H9 (cell line): Measurements from ENCODE around the gene FMNL1. TPM values are rescaled to one million over a fixed set of nuclear protein-coding genes. Genes with fewer than 3 reads are reported as not detected.

ENCODE experiments used
- DNase-seq: peaks from one replicate; pipeline ENCODE4 v3.0.0-alpha.2; 2017
- H2AFZ ChIP-seq: one replicate; pipeline ENCODE4 v1.6.1; 2013; ENCODE audit warnings: mild to moderate bottlenecking, low read length, control low read depth, moderate library complexity
- H2AK5ac ChIP-seq: 2 replicates; pipeline ENCODE4 v1.6.1; 2013; ENCODE audit warnings: low read length, control low read depth, mixed read lengths; ENCODE audit not compliant: insufficient read length
- H2BK120ac ChIP-seq: one replicate; pipeline ENCODE4 v1.6.1; 2013; ENCODE audit warnings: low read depth, mild to moderate bottlenecking, low read length, control low read depth, inconsistent platforms; ENCODE audit not compliant: poor library complexity, severe bottlenecking
- H2BK12ac ChIP-seq: 2 replicates; pipeline ENCODE4 v1.6.1; 2013; ENCODE audit warnings: low read length, control low read depth, mixed read lengths, low read depth; ENCODE audit not compliant: insufficient read length
- H2BK15ac ChIP-seq: 2 replicates; pipeline ENCODE4 v1.6.1; 2013; ENCODE audit warnings: low read depth, low read length, control low read depth
- H2BK20ac ChIP-seq: one replicate; pipeline ENCODE4 v1.6.1; 2013; ENCODE audit warnings: low read depth, mild to moderate bottlenecking, low read length, control low read depth, inconsistent platforms; ENCODE audit not compliant: poor library complexity, severe bottlenecking
- H2BK5ac ChIP-seq: 2 replicates; pipeline ENCODE4 v1.6.1; 2013; ENCODE audit warnings: low read length, control low read depth, mixed read lengths; ENCODE audit not compliant: insufficient read length
- H3K14ac ChIP-seq: 2 replicates; pipeline ENCODE4 v1.6.1; 2013; ENCODE audit warnings: low read length, control low read depth; ENCODE audit not compliant: insufficient read depth
- H3K18ac ChIP-seq: 2 replicates; pipeline ENCODE4 v1.6.1; 2013; ENCODE audit warnings: low read depth, mild to moderate bottlenecking, mixed read lengths, low read length, control low read depth; ENCODE audit not compliant: insufficient read length
- H3K23ac ChIP-seq: 2 replicates; pipeline ENCODE4 v1.6.1; 2013; ENCODE audit warnings: low read length, control low read depth, mixed read lengths, low read depth; ENCODE audit not compliant: insufficient read length
- H3K23me2 ChIP-seq: 2 replicates; pipeline ENCODE4 v1.6.1; 2013; ENCODE audit warnings: low read depth, mild to moderate bottlenecking, mixed read lengths, low read length, control low read depth; ENCODE audit not compliant: insufficient read length, poor library complexity, severe bottlenecking
- H3K27ac ChIP-seq: 2 replicates; pipeline ENCODE4 v1.5.1; 2013; ENCODE audit warnings: low read length, control low read depth, mixed read lengths, low read depth; ENCODE audit not compliant: insufficient read length
- H3K27me3 ChIP-seq: 2 replicates; pipeline ENCODE4 v1.6.1; 2013; ENCODE audit warnings: low read length, control low read depth, inconsistent platforms; ENCODE audit not compliant: insufficient read depth
- H3K4ac ChIP-seq: 2 replicates; pipeline ENCODE4 v1.6.1; 2013; ENCODE audit warnings: low read depth, mild to moderate bottlenecking, control low read depth, inconsistent platforms, low read length, moderate library complexity
- H3K4me1 ChIP-seq: 2 replicates; pipeline ENCODE4 v1.6.1; 2013; ENCODE audit warnings: low read length, control low read depth, inconsistent platforms; ENCODE audit not compliant: insufficient read depth
- H3K4me2 ChIP-seq: 2 replicates; pipeline ENCODE4 v1.6.1; 2013; ENCODE audit warnings: low read length, control low read depth, mixed read lengths; ENCODE audit not compliant: insufficient read length, insufficient read depth
- H3K56ac ChIP-seq: 2 replicates; pipeline ENCODE4 v1.6.1; 2013; ENCODE audit warnings: low read depth, mild to moderate bottlenecking, mixed read lengths, low read length, control low read depth; ENCODE audit not compliant: insufficient read length
- H3K79me1 ChIP-seq: 2 replicates; pipeline ENCODE4 v1.6.1; 2013; ENCODE audit warnings: low read depth, mild to moderate bottlenecking, moderate library complexity, low read length, control low read depth, inconsistent platforms; ENCODE audit not compliant: insufficient read depth, poor library complexity, severe bottlenecking
- H3K79me2 ChIP-seq: 2 replicates; pipeline ENCODE4 v1.6.1; 2013; ENCODE audit warnings: low read length, control low read depth, inconsistent platforms; ENCODE audit not compliant: insufficient read depth
- H3K9ac ChIP-seq: 2 replicates; pipeline ENCODE4 v1.6.1; 2013; ENCODE audit warnings: low read length, control low read depth, mixed read lengths; ENCODE audit not compliant: insufficient read length; ENCODE audit errors: extremely low read depth
- H3K9me3 ChIP-seq: one replicate; pipeline ENCODE4 v1.6.1; 2013; ENCODE audit warnings: low read depth, low read length, inconsistent platforms; ENCODE audit not compliant: control insufficient read depth
- H3T11ph ChIP-seq: one replicate; pipeline ENCODE4 v1.6.1; 2013; ENCODE audit warnings: mild to moderate bottlenecking, low read length, control low read depth, inconsistent platforms
- H4K20me1 ChIP-seq: one replicate; pipeline ENCODE4 v1.6.1; 2013; ENCODE audit not compliant: control insufficient read depth, insufficient read length, insufficient read depth
- H4K5ac ChIP-seq: 2 replicates; pipeline ENCODE4 v1.6.1; 2013; ENCODE audit warnings: low read depth, mild to moderate bottlenecking, mixed read lengths, low read length, control low read depth; ENCODE audit not compliant: insufficient read length
- H4K8ac ChIP-seq: replicated peaks from 2 replicates; pipeline ENCODE4 v1.6.1; 2013; ENCODE audit warnings: low read length, control low read depth, mixed read lengths, low read depth; ENCODE audit not compliant: insufficient read length
- H4K91ac ChIP-seq: 2 replicates; pipeline ENCODE4 v1.6.1; 2013; ENCODE audit warnings: low read depth, mild to moderate bottlenecking, moderate library complexity, mixed read lengths, low read length, control low read depth; ENCODE audit not compliant: insufficient read length
- H3K27ac Mint-ChIP-seq, 3 experiments: 2 replicates in 2 of 3; 3 replicates in 1 of 3; pipeline ENCODE4 v1.8.0; 2020 to 2021; ENCODE audit warnings: mixed read lengths in 3 of 3, mild to moderate bottlenecking in 1 of 3, moderate library complexity in 1 of 3
- H3K27me3 Mint-ChIP-seq: 2 replicates; pipeline ENCODE4 v1.8.0; 2021; ENCODE audit warnings: low read depth, mild to moderate bottlenecking, moderate library complexity, mixed read lengths
- H3K36me3 Mint-ChIP-seq, 3 experiments: 2 replicates in 2 of 3; 3 replicates in 1 of 3; pipeline ENCODE4 v1.8.0; 2020 to 2021; ENCODE audit warnings: low read depth in 3 of 3, mixed read lengths in 3 of 3; ENCODE audit not compliant: insufficient read depth in 1 of 3
- H3K4me1 Mint-ChIP-seq, 2 experiments: 2 replicates each; pipeline ENCODE4 v1.8.0; 2020; ENCODE audit warnings: mixed read lengths in 2 of 2
- H3K4me3 Mint-ChIP-seq, 2 experiments: 2 replicates in 1 of 2; 3 replicates in 1 of 2; pipeline ENCODE4 v1.8.0; 2020 to 2021; ENCODE audit warnings: mild to moderate bottlenecking in 2 of 2, mixed read lengths in 2 of 2, moderate library complexity in 1 of 2
- H3K9me3 Mint-ChIP-seq, 2 experiments: 2 replicates in 1 of 2; 3 replicates in 1 of 2; pipeline ENCODE4 v1.8.0; 2020; ENCODE audit warnings: mild to moderate bottlenecking in 2 of 2, mixed read lengths in 2 of 2, moderate library complexity in 1 of 2
- WGBS: extraction: QIAGEN DNeasy Blood & Tissue Kit; methylation state at CpG from one replicate; pipeline ENCODE4 v1.1.7; 2013; ENCODE audit warnings: missing lambda C conversion rate, low lambda C conversion rate, mixed read lengths; ENCODE audit not compliant: insufficient read length; ENCODE audit errors: extremely low coverage; 5-methylcytosine and 5-hydroxymethylcytosine counted together
- total RNA-seq: library from RNA; stranded (reverse); gene quantifications from 2 replicates; pipeline ENCODE4 v1.2.1, GENCODE V29; 2021
- TF ChIP-seq, protein P1 (sequence below): fragments of 200-600 bp; sonication (generic); conservative IDR thresholded peaks from 3 replicates; pipeline ENCODE4 v1.8.0; 2021; ENCODE audit warnings: antibody characterized with exemption, mild to moderate bottlenecking

Gene FMNL1
- total RNA-seq, 1 experiment from 2014 or later, result 6.9 TPM

DNA sequence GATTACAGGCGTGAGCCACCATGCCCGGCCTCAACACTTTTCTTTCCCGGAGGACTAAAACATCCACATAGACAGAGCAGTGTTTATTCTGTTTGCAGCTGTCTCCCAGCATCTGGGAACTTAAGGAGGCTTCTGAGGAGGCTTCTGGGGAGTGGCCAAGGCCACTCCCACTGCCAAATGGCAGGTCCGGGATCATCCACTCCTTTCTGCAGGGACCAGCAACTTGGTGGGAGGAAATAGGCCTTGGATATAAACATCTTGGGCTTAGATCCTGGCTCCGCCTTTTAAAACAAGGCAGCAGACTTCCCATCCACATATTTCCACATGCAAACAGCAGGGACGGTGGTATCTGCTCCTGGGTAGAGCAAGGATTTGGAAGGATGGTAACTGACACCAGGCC lies 54.3 kb downstream of the FMNL1 start:
- Histone ChIP-seq H3K23ac (no peak overlapping the region), H4K8ac (no peak overlapping the region), H2BK20ac (no peak overlapping the region), H3K23me2 (no peaks in the 10 kb centered on the region), H2BK5ac (no peak overlapping the region), H2AFZ (no peak overlapping the region), H2BK120ac (no peak overlapping the region), H3K79me1 (no peaks in the 10 kb centered on the region), H2BK12ac (no peak overlapping the region), H3K79me2 (no peaks in the 10 kb centered on the region), H4K5ac (no peak overlapping the region), H3K27me3 (no peaks in the 10 kb centered on the region), H3K9me3 (no peaks in the 10 kb centered on the region), H2AK5ac (no peak overlapping the region), H3K18ac (no peak overlapping the region), H3K4me2 (no peak overlapping the region), H3K9ac (no peak overlapping the region), H3K14ac (no peak overlapping the region), H4K20me1 (no peaks in the 10 kb centered on the region), H3K4me1 (no peaks in the 10 kb centered on the region), H3K56ac (no peak overlapping the region), H4K91ac (no peak overlapping the region), H3K4ac (no peak overlapping the region), H3K27ac (no peak overlapping the region), H2BK15ac (no peak overlapping the region), H3T11ph (no peak overlapping the region)
- DNase-seq, result no peak
- Mint-ChIP-seq H3K27ac (no peak overlapping the region), H3K4me1 (peaks cover 7 to 14% of the 10 kb centered on the region in 2 experiments), H3K4me3 (no peak overlapping the region), H3K9me3 (no peaks in the 10 kb centered on the region), H3K36me3 (peaks cover 0 to 12% (median 3%) of the 10 kb centered on the region in 3 experiments; a peak in 4 of 7 replicates), H3K27me3 (no peaks in the 10 kb centered on the region)
- no CpG with 5 or more reads among the region's 6 CpGs for WGBS
- TF ChIP-seq, protein P1, sequence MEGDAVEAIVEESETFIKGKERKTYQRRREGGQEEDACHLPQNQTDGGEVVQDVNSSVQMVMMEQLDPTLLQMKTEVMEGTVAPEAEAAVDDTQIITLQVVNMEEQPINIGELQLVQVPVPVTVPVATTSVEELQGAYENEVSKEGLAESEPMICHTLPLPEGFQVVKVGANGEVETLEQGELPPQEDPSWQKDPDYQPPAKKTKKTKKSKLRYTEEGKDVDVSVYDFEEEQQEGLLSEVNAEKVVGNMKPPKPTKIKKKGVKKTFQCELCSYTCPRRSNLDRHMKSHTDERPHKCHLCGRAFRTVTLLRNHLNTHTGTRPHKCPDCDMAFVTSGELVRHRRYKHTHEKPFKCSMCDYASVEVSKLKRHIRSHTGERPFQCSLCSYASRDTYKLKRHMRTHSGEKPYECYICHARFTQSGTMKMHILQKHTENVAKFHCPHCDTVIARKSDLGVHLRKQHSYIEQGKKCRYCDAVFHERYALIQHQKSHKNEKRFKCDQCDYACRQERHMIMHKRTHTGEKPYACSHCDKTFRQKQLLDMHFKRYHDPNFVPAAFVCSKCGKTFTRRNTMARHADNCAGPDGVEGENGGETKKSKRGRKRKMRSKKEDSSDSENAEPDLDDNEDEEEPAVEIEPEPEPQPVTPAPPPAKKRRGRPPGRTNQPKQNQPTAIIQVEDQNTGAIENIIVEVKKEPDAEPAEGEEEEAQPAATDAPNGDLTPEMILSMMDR, result no peak
